GM19455 (cell line): ENCODE results near the gene TUB.

Source experiments
- ATAC-seq: cut with Tn5 transposase; IDR thresholded peaks from one replicate; pipeline ENCODE4 v1.9.1; 2021; ENCODE audit not compliant: unreplicated experiment

TUB gene

GRCh38 chr11:8043756-8044155 is 37.3 kb upstream of the TUB start:
- no peak for ATAC-seq

GRCh38 chr11:8045839-8046238 is 35.2 kb upstream of the TUB start:
- no peak for ATAC-seq

GRCh38 chr11:8047382-8047781 is 33.6 kb upstream of the TUB start:
- no peak for ATAC-seq

GRCh38 chr11:8049084-8049483 is 31.9 kb upstream of the TUB start:
- ATAC-seq, result no peak

GRCh38 chr11:8055091-8055835 is 25.7 kb upstream of the TUB start:
- ATAC-seq, result no peak

- ATAC-seq, result no peak
Observed at GRCh38 chr11:8055836-8056526, 25.0 kb upstream of the TUB start.

GRCh38 chr11:8056810-8057463 is 24.1 kb upstream of the TUB start:
- no peak for ATAC-seq

- ATAC-seq, result no peak
Observed at GRCh38 chr11:8058216-8058615, 22.8 kb upstream of the TUB start.

GRCh38 chr11:8059030-8059429 is 22.0 kb upstream of the TUB start:
- ATAC-seq, result no peak

GRCh38 chr11:8059571-8060011 is 21.4 kb upstream of the TUB start:
- no peak for ATAC-seq

- no peak for ATAC-seq
Observed at GRCh38 chr11:8060146-8060719, 20.8 kb upstream of the TUB start.

- ATAC-seq, result no peak
Observed at GRCh38 chr11:8060801-8061554, 20.0 kb upstream of the TUB start.

- no peak for ATAC-seq
Observed at GRCh38 chr11:8061555-8062428, 19.2 kb upstream of the TUB start.

- no peak for ATAC-seq
Observed at GRCh38 chr11:8062781-8063257, 18.2 kb upstream of the TUB start.

- ATAC-seq, result no peak
Observed at GRCh38 chr11:8063324-8063723, 17.7 kb upstream of the TUB start.

- ATAC-seq, result no peak
Observed at GRCh38 chr11:8065031-8065430, 16.0 kb upstream of the TUB start.

- ATAC-seq, result no peak
Observed at GRCh38 chr11:8066036-8066910, 14.7 kb upstream of the TUB start.

- no peak for ATAC-seq
Observed at GRCh38 chr11:8066911-8067455, 14.0 kb upstream of the TUB start.

- no peak for ATAC-seq
Observed at GRCh38 chr11:8067567-8067928, 13.5 kb upstream of the TUB start.
